MCF 10A (cell line): Measurements from ENCODE around the gene WFS1. TPM values are rescaled to one million over a fixed set of nuclear protein-coding genes. Genes with fewer than 3 reads are reported as not detected.
A peak's percentile ranks its signal among the peaks of the same experiment; 100 is the strongest.

Source experiments
- BruUV-seq: library from RNA; stranded (reverse); fragments of 400-500 nt; replicated peaks from 2 replicates; lab custom pipeline; 2021; lab: Mats Ljungman, UMichigan
- CTCF ChIA-PET: fragments of 300-600 bp; sonication (Branson Sonifier 250); formaldehyde crosslinking; extraction: SDS; loops from one replicate; lab custom pipeline; 2021; ENCODE audit warnings: antibody characterized with exemption, inconsistent platforms; lab: Yijun Ruan, JAX
- POLR2A ChIA-PET: fragments of 300-600, 350-650 bp; sonication (Branson Sonifier 250); formaldehyde crosslinking; extraction: SDS; loops from one replicate; lab custom pipeline; 2020; ENCODE audit warnings: antibody characterized with exemption, inconsistent platforms; lab: Yijun Ruan, JAX
- DNase-seq: peaks from one replicate; pipeline ENCODE4 v3.0.0-alpha.2; 2018; ENCODE audit not compliant: unreplicated experiment
- H3K27ac Mint-ChIP-seq: one replicate; pipeline ENCODE4 v1.8.0; 2022; ENCODE audit warnings: mild to moderate bottlenecking, low read depth, mixed read lengths; ENCODE audit not compliant: unreplicated experiment
- H3K27me3 Mint-ChIP-seq: one replicate; pipeline ENCODE4 v1.8.0; 2022; ENCODE audit warnings: mixed read lengths; ENCODE audit not compliant: insufficient read depth, unreplicated experiment
- H3K36me3 Mint-ChIP-seq: one replicate; pipeline ENCODE4 v1.8.0; 2022; ENCODE audit warnings: mild to moderate bottlenecking, moderate library complexity, mixed read lengths; ENCODE audit not compliant: insufficient read depth, unreplicated experiment
- H3K4me1 Mint-ChIP-seq: one replicate; pipeline ENCODE4 v1.8.0; 2022; ENCODE audit warnings: mixed read lengths; ENCODE audit not compliant: insufficient read depth, unreplicated experiment
- H3K4me3 Mint-ChIP-seq: one replicate; pipeline ENCODE4 v1.8.0; 2022; ENCODE audit warnings: mild to moderate bottlenecking, moderate library complexity, mixed read lengths; ENCODE audit not compliant: unreplicated experiment
- H3K9me3 Mint-ChIP-seq: one replicate; pipeline ENCODE4 v1.8.0; 2022; ENCODE audit warnings: mixed read lengths; ENCODE audit not compliant: unreplicated experiment
- CTCF ChIP-seq: fragments of 200-600 bp; IDR thresholded peaks from one replicate; pipeline ENCODE4 v1.8.0; 2022; ENCODE audit warnings: antibody characterized with exemption, mild to moderate bottlenecking; ENCODE audit not compliant: unreplicated experiment
- intact Hi-C: fragments of 100-400 bp; cut with micrococcal nuclease; formaldehyde crosslinking; loops from 2 replicates; pipeline ENCODE4 v1.14.1; 2022
- total RNA-seq: library from RNA; stranded (reverse); gene quantifications from 2 replicates; pipeline ENCODE4 v1.2.3, GENCODE V29; 2022

The WFS1 gene
- total RNA-seq, 1 experiment from 2014 or later, result 41.7 TPM

DNA sequence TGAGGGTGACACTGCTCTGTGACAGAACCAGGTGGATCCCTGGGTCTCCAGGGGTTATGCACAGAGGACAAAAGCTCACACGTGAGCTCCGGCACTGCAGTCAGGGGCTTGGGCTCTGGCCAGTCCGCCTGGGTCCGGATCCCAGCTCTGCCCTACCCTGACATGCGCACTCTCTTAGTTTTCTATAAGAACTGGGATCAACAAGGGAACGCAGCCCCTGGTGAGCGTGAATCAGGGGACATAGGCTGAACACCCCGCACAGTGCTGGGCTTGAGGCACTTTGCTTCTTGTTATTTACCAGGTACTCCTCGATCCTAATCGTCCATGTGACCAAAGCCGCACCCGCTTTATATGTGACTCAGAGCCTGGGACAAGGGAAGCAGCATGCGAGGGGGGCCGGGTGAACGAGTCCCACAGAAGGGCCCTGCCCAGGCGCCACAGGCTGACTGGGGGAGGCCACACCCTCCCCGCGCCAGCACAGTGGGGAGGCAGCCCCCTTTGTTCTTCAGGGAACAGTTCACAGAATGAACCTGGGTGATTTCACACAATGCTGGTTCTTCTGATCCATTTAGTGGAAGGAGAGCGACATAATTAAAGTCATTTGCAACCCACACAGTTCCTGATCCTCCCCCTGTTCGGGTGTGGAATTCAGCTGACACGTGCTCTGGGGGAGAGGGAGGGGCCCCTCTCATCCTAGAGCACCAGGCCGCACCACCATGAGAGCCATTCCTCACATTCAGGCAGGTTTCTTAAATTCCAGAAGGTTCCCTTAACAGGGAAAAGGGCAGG lies 55.5 kb downstream of the WFS1 start:
- Mint-ChIP-seq H3K36me3 (peaks cover 4% of the 10 kb centered on the region), H3K27me3 (peaks cover 10% of the 10 kb centered on the region), H3K9me3 (no peaks in the 10 kb centered on the region), H3K4me3 (no peak overlapping the region), H3K27ac (no peak overlapping the region), H3K4me1 (no peaks in the 10 kb centered on the region)
- peak; percentile 44 for DNase-seq
- ChIA-PET CTCF (interaction anchor here (0.6 to 20.3 kb wide), 14 partner anchors 14 to 1363 kb away, joined by 3 to 522 read pairs (median 3); no protein-coding TSS in a partner anchor), POLR2A (interaction anchor here (0.6 to 0.7 kb wide), 2 partner anchors 25 to 96 kb away, joined by 3 read pairs; no protein-coding TSS in a partner anchor)
- TF ChIP-seq CTCF, result no peak
- intact Hi-C loops, result no loop called here
- BruUV-seq, result no TSS peak

GRCh38 chr4:6325788-6326290 lies 56.2 kb downstream of the WFS1 start:
- Mint-ChIP-seq H3K27ac (no peak overlapping the region), H3K4me3 (no peak overlapping the region), H3K36me3 (peaks cover 4% of the 10 kb centered on the region), H3K4me1 (no peaks in the 10 kb centered on the region), H3K27me3 (peaks cover 5% of the 10 kb centered on the region), H3K9me3 (no peaks in the 10 kb centered on the region)
- TF ChIP-seq CTCF, result no peak
- intact Hi-C loops, result no loop called here
- ChIA-PET POLR2A (interaction anchor here (0.6 to 0.7 kb wide), 3 partner anchors 24 to 329 kb away, joined by 3 to 4 read pairs (median 3); no protein-coding TSS in a partner anchor), CTCF (interaction anchor here (0.6 to 20.3 kb wide), 15 partner anchors 14 to 1364 kb away, joined by 3 to 522 read pairs (median 3); no protein-coding TSS in a partner anchor)
- no peak for DNase-seq
- no TSS peak for BruUV-seq

DNA sequence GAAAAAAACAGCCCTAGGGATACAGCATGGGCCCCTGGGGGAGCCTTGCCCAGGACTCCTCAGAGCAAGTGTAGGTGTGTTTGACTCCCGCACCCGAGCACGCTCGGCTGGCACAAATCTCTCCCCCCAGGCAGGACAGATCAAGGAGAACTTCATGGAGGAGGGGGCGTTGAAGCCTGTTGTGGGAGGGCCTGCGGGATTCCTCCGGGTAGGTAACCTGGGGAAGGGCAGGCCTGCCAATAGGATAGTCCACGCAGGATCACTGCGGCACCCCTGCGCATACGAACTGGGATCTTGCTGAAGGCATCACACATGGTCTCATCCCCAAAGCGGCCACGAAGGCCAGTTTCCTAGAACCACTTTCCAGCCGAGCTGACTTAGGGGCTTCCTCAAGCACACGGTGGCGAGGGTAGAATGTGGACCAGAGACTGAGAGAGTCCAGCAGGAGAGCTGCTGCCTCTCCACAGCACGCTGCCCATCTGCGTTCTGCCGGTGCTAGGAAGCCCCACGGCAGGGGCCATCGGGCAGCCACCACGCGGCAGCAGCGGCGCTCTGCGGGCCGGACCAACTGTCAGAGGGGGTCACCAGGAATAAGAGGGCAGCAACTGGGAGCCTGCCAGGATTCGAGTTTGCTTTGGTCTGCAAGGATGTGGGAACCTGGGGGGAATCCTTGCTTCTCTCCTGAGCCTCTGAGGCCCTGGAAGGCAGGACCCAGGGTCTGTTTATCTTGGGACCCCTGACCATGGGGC lies 56.8 kb downstream of the WFS1 start:
- POLR2A ChIA-PET, result interaction anchor here (0.5 to 0.6 kb wide), 2 partner anchors 46 to 330 kb away, joined by 4 read pairs; no protein-coding TSS in a partner anchor
- Mint-ChIP-seq H3K4me3 (no peak overlapping the region), H3K27ac (no peak overlapping the region), H3K9me3 (no peaks in the 10 kb centered on the region), H3K4me1 (no peaks in the 10 kb centered on the region), H3K36me3 (peaks cover 4% of the 10 kb centered on the region), H3K27me3 (no peaks in the 10 kb centered on the region)
- no peak for TF ChIP-seq CTCF
- CTCF ChIA-PET, result interaction anchor here (0.6 to 20.3 kb wide), 15 partner anchors 18 to 328 kb away, joined by 3 to 522 read pairs (median 4); no protein-coding TSS in a partner anchor
- BruUV-seq, result no TSS peak
- DNase-seq, result no peak
- intact Hi-C loops, result loop anchor here (1.0 kb wide), 3 partner anchors 62 to 328 kb away; no protein-coding TSS in a partner anchor
